Osteoblast (primary cell): ENCODE results near the gene PLK1. TPM values are rescaled to one million over a fixed set of nuclear protein-coding genes. Genes with fewer than 3 reads are reported as not detected.

ENCODE experiments used
- DNase-seq: peaks from one replicate; pipeline ENCODE4 v3.0.0; 2011; ENCODE audit warnings: low spot score, mixed read lengths; ENCODE audit not compliant: insufficient read length; ENCODE audit errors: missing footprints
- H2AFZ ChIP-seq: 2 replicates; pipeline ENCODE4 v1.6.0; 2011; ENCODE audit warnings: mild to moderate bottlenecking, low read length
- H3K27ac ChIP-seq: 2 replicates; pipeline ENCODE4 v1.5.1; 2011; ENCODE audit warnings: mild to moderate bottlenecking, low read depth, low read length, moderate library complexity
- H3K27me3 ChIP-seq: 2 replicates; pipeline ENCODE4 v1.6.0; 2012; ENCODE audit warnings: mild to moderate bottlenecking, control low read depth, inconsistent platforms, low read length, moderate library complexity; ENCODE audit not compliant: insufficient read depth
- H3K36me3 ChIP-seq: 2 replicates; pipeline ENCODE4 v1.5.1; 2011; ENCODE audit warnings: mild to moderate bottlenecking, low read length, control low read depth, moderate library complexity; ENCODE audit not compliant: insufficient read depth
- H3K4me1 ChIP-seq: 2 replicates; pipeline ENCODE4 v1.5.1; 2011; ENCODE audit warnings: mild to moderate bottlenecking, low read length, control low read depth, moderate library complexity; ENCODE audit not compliant: insufficient read depth
- H3K4me2 ChIP-seq: 2 replicates; pipeline ENCODE4 v1.6.0; 2011; ENCODE audit warnings: mild to moderate bottlenecking, low read length; ENCODE audit not compliant: insufficient read depth
- H3K4me3 ChIP-seq: fragments of 200-600 bp; sonication (generic); 3 replicates; pipeline ENCODE4 v1.5.1; 2012; ENCODE audit warnings: mild to moderate bottlenecking, low read length, inconsistent platforms; ENCODE audit not compliant: insufficient read depth
- H3K79me2 ChIP-seq: 2 replicates; pipeline ENCODE4 v1.6.0; 2012; ENCODE audit warnings: mild to moderate bottlenecking, low read length, control low read depth, inconsistent platforms; ENCODE audit not compliant: insufficient read depth
- H3K9me3 ChIP-seq: 2 replicates; pipeline ENCODE4 v1.5.1; 2011; ENCODE audit warnings: low read depth, low read length, control low read depth
- H4K20me1 ChIP-seq: 2 replicates; pipeline ENCODE4 v1.6.0; 2012; ENCODE audit warnings: mild to moderate bottlenecking, low read length, control low read depth; ENCODE audit not compliant: insufficient read depth
- CTCF ChIP-seq: IDR thresholded peaks from 2 replicates; pipeline ENCODE4 v1.5.1; 2011; ENCODE audit warnings: mild to moderate bottlenecking, low read depth, low read length, moderate library complexity; ENCODE audit errors: extremely low read depth
- total RNA-seq: library from RNA; depleted of rRNA; stranded (reverse); fragments of >200 nt; gene quantifications from 2 replicates; pipeline ENCODE4 v1.2.3, GENCODE V29; 2012

Gene PLK1
- total RNA-seq, 1 donor: 2.2 TPM

GRCh38 chr16:23705517-23705902 is 26.8 kb downstream of the PLK1 start:
- no peak for DNase-seq
- Histone ChIP-seq H3K4me1 (no peaks in the 10 kb centered on the region), H3K79me2 (no peaks in the 10 kb centered on the region), H3K27me3 (peaks cover 4% of the 10 kb centered on the region), H3K4me2 (no peak overlapping the region), H3K4me3 (no peak overlapping the region), H3K27ac (no peak overlapping the region), H3K36me3 (no peaks in the 10 kb centered on the region), H4K20me1 (no peaks in the 10 kb centered on the region), H3K9me3 (no peaks in the 10 kb centered on the region), H2AFZ (no peak overlapping the region)
- TF ChIP-seq CTCF: no peak

GRCh38 chr16:23706439-23706838 is 27.8 kb downstream of the PLK1 start:
- Histone ChIP-seq H3K79me2 (no peaks in the 10 kb centered on the region), H3K4me1 (no peaks in the 10 kb centered on the region), H3K4me2 (no peak overlapping the region), H3K36me3 (no peaks in the 10 kb centered on the region), H3K27ac (no peak overlapping the region), H3K27me3 (peaks cover 8% of the 10 kb centered on the region), H4K20me1 (no peaks in the 10 kb centered on the region), H3K4me3 (no peak overlapping the region), H3K9me3 (no peaks in the 10 kb centered on the region), H2AFZ (no peak overlapping the region)
- no peak for TF ChIP-seq CTCF
- no peak for DNase-seq

GRCh38 chr16:23709536-23709935 is 30.8 kb downstream of the PLK1 start:
- H3K36me3 ChIP-seq: no peaks in the 10 kb centered on the region
- H3K79me2 ChIP-seq: no peaks in the 10 kb centered on the region
- no peak overlapping the region for H2AFZ ChIP-seq
- H3K27ac ChIP-seq: no peak overlapping the region
- H3K27me3 ChIP-seq: peaks cover 15% of the 10 kb centered on the region
- no peak for DNase-seq
- H3K4me3 ChIP-seq: no peak overlapping the region
- H3K9me3 ChIP-seq: no peaks in the 10 kb centered on the region
- no peaks in the 10 kb centered on the region for H3K4me1 ChIP-seq
- H3K4me2 ChIP-seq: no peak overlapping the region
- no peak for TF ChIP-seq CTCF
- H4K20me1 ChIP-seq: no peaks in the 10 kb centered on the region

GRCh38 chr16:23710008-23710407 is 31.3 kb downstream of the PLK1 start:
- peaks cover 15% of the 10 kb centered on the region for H3K27me3 ChIP-seq
- H3K4me3 ChIP-seq: no peak overlapping the region
- H3K4me1 ChIP-seq: no peaks in the 10 kb centered on the region
- H3K36me3 ChIP-seq: no peaks in the 10 kb centered on the region
- H3K9me3 ChIP-seq: no peaks in the 10 kb centered on the region
- no peak overlapping the region for H3K4me2 ChIP-seq
- no peak overlapping the region for H2AFZ ChIP-seq
- no peaks in the 10 kb centered on the region for H4K20me1 ChIP-seq
- no peak for TF ChIP-seq CTCF
- H3K27ac ChIP-seq: no peak overlapping the region
- no peak for DNase-seq
- H3K79me2 ChIP-seq: no peaks in the 10 kb centered on the region
